Esophagus squamous epithelium (tissue), 5 donors: ENCODE data around the gene PHACTR1. TPM values are rescaled to one million over a fixed set of nuclear protein-coding genes. Genes with fewer than 3 reads are reported as not detected.

Experiments used
- DNase-seq: peaks from one replicate; lab custom pipeline; 2025; lab: John Stamatoyannopoulos, UW
- H3K27ac ChIP-seq, 4 donors: fragments of 200-600 bp; sonication (generic); one replicate each; pipeline ENCODE4 v1.5.1; 2016 to 2019; ENCODE audit warnings: mild to moderate bottlenecking in 1 of 4
- H3K27me3 ChIP-seq, 4 donors: fragments of 200-600 bp; sonication (generic); 1 replicate in 3 of 4; 2 replicates in 1 of 4; pipeline versions ENCODE4 v1.5.1 to v1.6.0; 2017 to 2021; ENCODE audit warnings: antibody characterized with exemption in 1 of 4
- H3K36me3 ChIP-seq, 3 donors: fragments of 200-600 bp; sonication (generic); one replicate each; pipeline ENCODE4 v1.5.1; 2016 to 2019
- H3K4me1 ChIP-seq, 3 donors: fragments of 200-600 bp; sonication (generic); one replicate each; pipeline ENCODE4 v1.5.1; 2017 to 2019
- H3K4me3 ChIP-seq, 4 donors: fragments of 200-600 bp; sonication (generic); 1 replicate in 3 of 4; 2 replicates in 1 of 4; pipeline ENCODE4 v1.5.1; 2016 to 2019; ENCODE audit warnings: mild to moderate bottlenecking in 2 of 4, moderate library complexity in 1 of 4
- H3K9me3 ChIP-seq, 3 donors: fragments of 200-600 bp; sonication (generic); one replicate each; pipeline ENCODE4 v1.5.1; 2016 to 2019
- CTCF ChIP-seq, 6 experiments: fragments of 450-650 bp in 4 of 6; fragments of 200-600 bp in 2 of 6; sonication (generic) in 2 of 6; IDR thresholded peaks; one replicate each; pipeline ENCODE4 v1.5.1; 2016 to 2019; ENCODE audit warnings: antibody characterized with exemption in 6 of 6, mild to moderate bottlenecking in 4 of 6, moderate library complexity in 4 of 6
- POLR2A ChIP-seq, 4 donors: fragments of 450-650 bp; IDR thresholded peaks; one replicate each; pipeline ENCODE4 v1.6.1; 2017; ENCODE audit warnings: antibody characterized with exemption in 4 of 4, mild to moderate bottlenecking in 4 of 4, moderate library complexity in 3 of 4
- WGBS, 2 donors: methylation state at CpG; one replicate each; pipeline ENCODE4 v1.1.5; 2018; 5-methylcytosine and 5-hydroxymethylcytosine counted together
- intact Hi-C: fragments of 100-400 bp; cut with DNase I; formaldehyde crosslinking; loops from one replicate; pipeline ENCODE4 v1.15.0; 2022
- total RNA-seq, 4 donors: library from RNA; depleted of rRNA; stranded (reverse); fragments of >200 nt; gene quantifications; one replicate each; pipeline ENCODE4 v1.1.0, GENCODE V29; 2016
- donor health status: DM: yes; HTN: yes; CAD: no.

The PHACTR1 gene
- total RNA-seq, 4 donors from 2014 or later = 1.5 to 7.2 (median 4.5) TPM

DNA sequence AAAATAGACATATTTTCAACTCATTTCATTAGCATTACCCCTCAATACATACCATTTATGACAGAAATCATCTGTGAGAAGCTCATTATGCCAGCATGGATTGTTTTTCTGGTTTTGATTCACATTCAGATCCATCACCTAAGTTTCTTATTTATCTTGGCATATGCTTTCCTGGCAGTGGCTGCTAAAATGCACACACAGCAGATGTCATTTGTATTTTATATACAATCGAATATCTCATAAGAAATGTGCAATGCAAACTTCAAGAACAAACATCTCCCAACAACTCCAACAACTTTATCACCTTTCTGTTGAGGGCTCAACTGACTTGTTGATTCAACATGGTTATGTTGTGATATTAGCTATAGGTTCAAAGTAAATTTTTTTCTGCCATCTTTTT lies 208.3 kb downstream of the PHACTR1 start:
- 25 to 63% methylated on average over 1 of the region's 1 CpG for WGBS, 2 donors
- Histone ChIP-seq H3K27me3 (peaks cover 0 to 26% (median 0%) of the 10 kb centered on the region in 4 donors), H3K4me1 (no peaks in the 10 kb centered on the region), H3K27ac (no peak overlapping the region), H3K36me3 (no peaks in the 10 kb centered on the region), H3K4me3 (no peak overlapping the region), H3K9me3 (no peaks in the 10 kb centered on the region)
- intact Hi-C loops = no loop called here
- TF ChIP-seq CTCF (IDR thresholded peaks at IDR 0.05) (no peak), POLR2A (IDR thresholded peaks at IDR 0.05) (no peak)
- DNase-seq = no peak

GRCh38 chr6:12927746-12928145 lies 211.2 kb downstream of the PHACTR1 start:
- Histone ChIP-seq H3K36me3 (no peaks in the 10 kb centered on the region), H3K4me3 (no peak overlapping the region), H3K27me3 (peaks cover 0 to 31% (median 0%) of the 10 kb centered on the region in 4 donors), H3K27ac (no peak overlapping the region), H3K4me1 (no peaks in the 10 kb centered on the region), H3K9me3 (no peaks in the 10 kb centered on the region)
- WGBS, 2 donors = 51 to 57% methylated on average over 4 to 5 of the region's 5 CpGs
- intact Hi-C loops = no loop called here
- TF ChIP-seq POLR2A (IDR thresholded peaks at IDR 0.05) (no peak), CTCF (IDR thresholded peaks at IDR 0.05) (no peak)
- no peak for DNase-seq

DNA sequence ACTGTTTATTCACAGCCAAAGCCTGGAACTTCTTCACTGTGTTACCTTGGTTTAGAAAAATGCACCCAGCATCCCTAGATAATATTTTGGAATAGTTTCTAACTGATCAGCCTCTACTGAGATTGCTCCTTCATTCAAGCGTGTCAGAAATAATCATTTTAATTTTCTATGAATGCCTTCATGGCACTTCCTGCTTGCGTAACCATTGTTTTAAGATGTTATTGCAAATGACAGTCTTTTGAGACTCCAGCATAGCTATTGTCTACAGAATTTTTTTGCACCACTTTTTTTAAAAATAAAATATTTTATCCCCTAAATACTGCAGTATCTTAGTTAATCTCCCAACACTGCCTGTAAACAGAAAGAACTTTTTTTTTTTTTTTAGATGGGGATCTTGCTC lies 213.1 kb downstream of the PHACTR1 start:
- peaks cover 0 to 31% (median 0%) of the 10 kb centered on the region in 4 donors for H3K27me3 ChIP-seq
- intact Hi-C loops = no loop called here
- WGBS, 2 donors = 57 to 58% methylated on average over 2 of the region's 2 CpGs
- H3K4me3 ChIP-seq = no peak overlapping the region
- no peaks in the 10 kb centered on the region for H3K9me3 ChIP-seq
- H3K27ac ChIP-seq = no peak overlapping the region
- no peaks in the 10 kb centered on the region for H3K4me1 ChIP-seq
- no peak for DNase-seq
- TF ChIP-seq POLR2A (IDR thresholded peaks at IDR 0.05) (no peak), CTCF (IDR thresholded peaks at IDR 0.05) (no peak)
- no peaks in the 10 kb centered on the region for H3K36me3 ChIP-seq

GRCh38 chr6:12931639-12932038 lies 215.1 kb downstream of the PHACTR1 start:
- no peaks in the 10 kb centered on the region for H3K9me3 ChIP-seq
- 84 to 88% methylated on average over 4 of the region's 4 CpGs for WGBS, 2 donors
- H3K27me3 ChIP-seq = peaks cover 0 to 31% (median 0%) of the 10 kb centered on the region in 4 donors
- no peak overlapping the region for H3K4me3 ChIP-seq
- no peaks in the 10 kb centered on the region for H3K36me3 ChIP-seq
- DNase-seq = no peak
- H3K4me1 ChIP-seq = no peaks in the 10 kb centered on the region
- H3K27ac ChIP-seq = no peak overlapping the region
- TF ChIP-seq POLR2A (IDR thresholded peaks at IDR 0.05) (no peak), CTCF (IDR thresholded peaks at IDR 0.05) (no peak)
- intact Hi-C loops = no loop called here

DNA sequence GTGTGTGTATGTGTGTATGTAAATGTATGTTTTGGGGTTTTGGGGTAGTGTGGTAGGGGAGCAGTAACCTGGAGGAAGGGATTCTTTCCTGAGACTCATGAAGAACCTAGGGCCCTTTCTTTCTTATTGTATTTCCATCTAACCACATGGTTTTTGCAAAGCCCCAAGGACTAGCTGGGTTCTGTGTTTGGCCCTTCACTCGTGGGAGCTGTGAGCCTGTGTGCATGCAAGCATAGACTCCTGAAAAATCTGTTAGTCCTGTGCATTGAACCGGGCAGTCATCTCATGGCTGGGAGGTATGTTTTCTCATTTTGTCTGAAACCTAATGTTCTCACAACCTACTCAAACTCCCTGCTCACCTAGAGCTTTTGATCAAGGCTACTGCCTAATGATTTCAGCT lies 219.1 kb downstream of the PHACTR1 start:
- no peaks in the 10 kb centered on the region for H3K36me3 ChIP-seq
- no peaks in the 10 kb centered on the region for H3K27me3 ChIP-seq
- intact Hi-C loops = no loop called here
- 54 to 63% methylated on average over 2 of the region's 2 CpGs for WGBS, 2 donors
- H3K27ac ChIP-seq = no peak overlapping the region
- no peak for TF ChIP-seq CTCF (IDR thresholded peaks at IDR 0.05)
- TF ChIP-seq POLR2A (IDR thresholded peaks at IDR 0.05) = no peak
- no peaks in the 10 kb centered on the region for H3K4me1 ChIP-seq
- DNase-seq = no peak
- no peak overlapping the region for H3K4me3 ChIP-seq
- no peaks in the 10 kb centered on the region for H3K9me3 ChIP-seq
